ENCODE data around the gene NANOS2. TPM values are rescaled to one million over a fixed set of nuclear protein-coding genes. Genes with fewer than 3 reads are reported as not detected.

Gene NANOS2
- total RNA-seq, result not detected

DNA sequence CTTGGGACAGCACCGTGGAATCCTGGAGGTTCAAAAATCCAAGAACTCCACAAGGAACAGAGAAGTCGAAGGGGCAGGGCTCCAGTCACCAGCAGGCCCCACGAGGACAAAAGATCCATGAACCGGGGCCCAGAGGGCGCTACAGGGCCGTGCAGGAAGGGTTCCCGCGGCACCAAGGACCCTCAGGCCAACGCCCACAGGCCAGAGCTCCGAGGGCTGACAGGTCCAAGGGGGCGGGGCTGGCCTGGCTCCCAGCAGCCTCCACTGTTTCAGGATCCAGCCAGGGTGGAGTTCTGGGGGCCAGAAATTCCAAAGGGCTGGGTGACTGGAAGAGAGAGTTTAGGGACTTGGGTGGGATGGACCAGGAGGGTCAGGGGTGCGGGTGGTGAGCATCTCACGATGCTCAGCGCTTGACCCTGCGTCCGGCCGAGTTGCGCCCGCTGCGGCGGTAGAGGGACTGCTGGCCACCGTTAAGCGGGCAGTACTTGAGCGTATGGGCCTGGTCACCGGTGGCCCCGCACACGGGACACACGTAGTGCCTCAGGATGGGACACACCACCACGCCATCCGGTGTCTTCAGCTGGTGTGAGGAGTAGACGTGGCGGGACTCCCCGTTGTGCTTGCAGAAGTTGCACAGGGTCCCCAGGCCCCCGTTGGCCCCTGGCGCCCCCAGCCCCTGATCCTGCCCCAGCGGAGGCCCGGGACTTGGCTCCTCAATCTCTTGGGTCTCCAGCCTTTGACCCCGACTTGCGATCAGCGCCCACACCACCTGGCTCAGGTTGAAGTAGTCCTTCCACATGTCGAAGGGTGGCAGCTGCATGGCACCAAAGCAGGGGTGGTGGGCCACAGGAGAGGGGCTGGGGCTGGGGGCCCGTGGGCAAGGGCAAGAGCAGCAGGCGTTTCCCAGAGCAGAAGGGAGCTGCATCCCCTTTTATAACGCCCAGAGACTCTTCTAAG lies at the start of gene NANOS2:
Gene NANOS2, minus strand, starts transcription at position 905 of the 957 bp plus-strand sequence. Its CDS starts 85 bp downstream, at position 820.
- no peaks in the 10 kb centered on the region for H3K36me3 ChIP-seq
- TF ChIP-seq, protein P1, sequence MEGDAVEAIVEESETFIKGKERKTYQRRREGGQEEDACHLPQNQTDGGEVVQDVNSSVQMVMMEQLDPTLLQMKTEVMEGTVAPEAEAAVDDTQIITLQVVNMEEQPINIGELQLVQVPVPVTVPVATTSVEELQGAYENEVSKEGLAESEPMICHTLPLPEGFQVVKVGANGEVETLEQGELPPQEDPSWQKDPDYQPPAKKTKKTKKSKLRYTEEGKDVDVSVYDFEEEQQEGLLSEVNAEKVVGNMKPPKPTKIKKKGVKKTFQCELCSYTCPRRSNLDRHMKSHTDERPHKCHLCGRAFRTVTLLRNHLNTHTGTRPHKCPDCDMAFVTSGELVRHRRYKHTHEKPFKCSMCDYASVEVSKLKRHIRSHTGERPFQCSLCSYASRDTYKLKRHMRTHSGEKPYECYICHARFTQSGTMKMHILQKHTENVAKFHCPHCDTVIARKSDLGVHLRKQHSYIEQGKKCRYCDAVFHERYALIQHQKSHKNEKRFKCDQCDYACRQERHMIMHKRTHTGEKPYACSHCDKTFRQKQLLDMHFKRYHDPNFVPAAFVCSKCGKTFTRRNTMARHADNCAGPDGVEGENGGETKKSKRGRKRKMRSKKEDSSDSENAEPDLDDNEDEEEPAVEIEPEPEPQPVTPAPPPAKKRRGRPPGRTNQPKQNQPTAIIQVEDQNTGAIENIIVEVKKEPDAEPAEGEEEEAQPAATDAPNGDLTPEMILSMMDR (IDR thresholded peaks at IDR 0.05), result no peak
- H3K27ac ChIP-seq, result no peak within 1 kb of the TSS
- no peak within 1 kb of the TSS for H3K9ac ChIP-seq (ENCODE audit: low read depth in 2 of 2, low read length in 2 of 2)
- no peaks in the 10 kb centered on the region for H3K4me1 ChIP-seq
- no peak within 1 kb of the TSS for H3K4me3 ChIP-seq
- intact Hi-C loops (cut with DNase I), result no loop called here
- no peak for DNase-seq
- H3K9me3 ChIP-seq, result no peaks in the 10 kb centered on the region
- no peaks in the 10 kb centered on the region for H3K27me3 ChIP-seq

DNA sequence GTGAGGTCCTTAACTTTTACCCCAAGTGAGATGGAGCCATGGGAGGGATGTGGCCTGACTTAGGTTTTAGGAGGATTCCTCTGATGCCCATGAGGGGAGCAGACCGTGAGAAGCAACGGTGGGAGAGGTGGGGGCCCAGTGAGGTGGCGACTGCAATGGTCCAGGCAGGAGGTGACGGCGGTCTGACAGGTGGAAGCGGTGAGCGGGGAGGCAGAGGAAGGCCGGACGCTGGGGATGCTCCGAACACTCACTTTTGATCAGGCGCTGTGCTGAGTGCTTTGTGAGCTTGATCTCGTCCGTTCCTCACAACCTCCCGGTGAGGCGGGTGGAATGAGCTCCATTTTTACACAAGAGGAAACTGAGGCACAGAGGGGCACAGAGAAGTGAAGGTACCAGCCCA lies 47.4 kb upstream of the NANOS2 start:
- TF ChIP-seq, protein P1 (IDR thresholded peaks at IDR 0.05), result no peak
- DNase-seq, result no peak
- intact Hi-C loops (cut with DNase I), result no loop called here
- H3K9ac ChIP-seq (ENCODE audit: low read depth in 2 of 2, low read length in 2 of 2), result no peak overlapping the region
- H3K9me3 ChIP-seq, result no peaks in the 10 kb centered on the region
- no peaks in the 10 kb centered on the region for H3K36me3 ChIP-seq
- H3K27me3 ChIP-seq, result no peaks in the 10 kb centered on the region
- H3K4me1 ChIP-seq, result no peaks in the 10 kb centered on the region
- H3K27ac ChIP-seq, result no peak overlapping the region
- no peak overlapping the region for H3K4me3 ChIP-seq

DNA sequence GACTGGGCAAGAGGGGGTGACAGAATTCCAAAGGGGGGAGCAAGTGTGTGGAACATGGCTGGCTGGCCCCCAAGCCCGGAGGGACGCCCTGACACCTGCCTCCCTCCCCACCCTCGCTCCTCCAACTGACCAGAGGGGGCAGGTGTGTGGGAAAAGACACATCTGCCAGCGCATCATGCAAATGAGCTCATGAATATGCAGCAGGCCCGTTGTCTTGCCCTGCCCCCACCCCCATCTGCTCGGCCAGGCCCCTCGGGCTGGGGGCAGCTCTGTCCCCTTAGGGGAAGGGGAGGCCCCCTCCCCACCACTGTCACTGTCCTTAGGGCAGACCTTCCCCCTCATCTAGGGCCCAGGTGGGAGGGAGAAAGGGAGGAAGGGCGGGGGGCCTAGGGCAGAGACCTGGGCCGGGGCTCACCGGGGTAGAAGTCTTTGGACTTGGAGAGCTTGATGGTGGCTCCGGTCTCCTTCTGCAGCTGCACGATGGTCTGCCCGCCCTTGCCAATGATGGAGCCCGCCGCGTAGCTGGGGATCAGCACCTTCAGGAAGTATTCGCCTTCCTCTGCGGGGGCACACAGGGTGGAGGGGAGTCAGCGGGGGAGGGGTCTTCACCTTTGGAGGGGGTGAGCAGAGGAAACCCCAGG lies 46.1 kb upstream of the NANOS2 start:
- Histone ChIP-seq H3K9me3 (no peaks in the 10 kb centered on the region), H3K9ac (ENCODE audit: low read depth in 2 of 2, low read length in 2 of 2) (no peak overlapping the region), H3K27ac (no peak overlapping the region), H3K36me3 (no peaks in the 10 kb centered on the region), H3K4me1 (no peaks in the 10 kb centered on the region), H3K27me3 (no peaks in the 10 kb centered on the region), H3K4me3 (no peak overlapping the region)
- intact Hi-C loops (cut with DNase I), result no loop called here
- no peak for DNase-seq
- TF ChIP-seq, protein P1 (IDR thresholded peaks at IDR 0.05), result no peak

DNA sequence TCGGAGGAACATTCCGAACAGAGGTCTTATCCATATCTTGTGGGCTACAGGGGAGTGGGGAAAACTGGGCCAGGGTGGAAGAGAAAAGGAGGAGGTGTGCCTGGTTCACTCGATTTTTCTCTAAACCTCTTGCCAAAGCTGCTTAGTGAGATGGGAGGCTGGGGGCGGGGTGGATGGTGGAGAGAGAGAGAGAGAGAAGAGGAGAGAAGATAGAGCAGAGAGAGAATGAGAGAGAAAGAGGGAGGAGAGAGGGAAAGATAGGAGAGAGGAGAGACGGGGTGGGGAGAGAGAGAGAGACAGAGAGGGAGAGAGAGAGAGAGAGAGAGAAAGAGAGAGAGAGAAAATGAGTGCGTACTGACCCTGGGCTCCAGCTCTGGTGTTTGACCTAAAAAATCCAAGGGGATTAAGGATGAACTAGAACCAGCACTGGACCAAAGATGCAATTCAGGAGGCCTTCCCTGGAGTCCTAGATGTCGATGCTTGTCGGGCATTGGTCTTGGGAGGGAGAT lies 45.0 kb upstream of the NANOS2 start:
- DNase-seq, result no peak
- no peaks in the 10 kb centered on the region for H3K4me1 ChIP-seq
- H3K4me3 ChIP-seq, result no peak overlapping the region
- intact Hi-C loops (cut with DNase I), result no loop called here
- TF ChIP-seq, protein P1 (IDR thresholded peaks at IDR 0.05), result no peak
- H3K27me3 ChIP-seq, result no peaks in the 10 kb centered on the region
- no peak overlapping the region for H3K27ac ChIP-seq
- H3K36me3 ChIP-seq, result no peaks in the 10 kb centered on the region
- H3K9ac ChIP-seq (ENCODE audit: low read depth in 2 of 2, low read length in 2 of 2), result no peak overlapping the region
- H3K9me3 ChIP-seq, result no peaks in the 10 kb centered on the region

DNA sequence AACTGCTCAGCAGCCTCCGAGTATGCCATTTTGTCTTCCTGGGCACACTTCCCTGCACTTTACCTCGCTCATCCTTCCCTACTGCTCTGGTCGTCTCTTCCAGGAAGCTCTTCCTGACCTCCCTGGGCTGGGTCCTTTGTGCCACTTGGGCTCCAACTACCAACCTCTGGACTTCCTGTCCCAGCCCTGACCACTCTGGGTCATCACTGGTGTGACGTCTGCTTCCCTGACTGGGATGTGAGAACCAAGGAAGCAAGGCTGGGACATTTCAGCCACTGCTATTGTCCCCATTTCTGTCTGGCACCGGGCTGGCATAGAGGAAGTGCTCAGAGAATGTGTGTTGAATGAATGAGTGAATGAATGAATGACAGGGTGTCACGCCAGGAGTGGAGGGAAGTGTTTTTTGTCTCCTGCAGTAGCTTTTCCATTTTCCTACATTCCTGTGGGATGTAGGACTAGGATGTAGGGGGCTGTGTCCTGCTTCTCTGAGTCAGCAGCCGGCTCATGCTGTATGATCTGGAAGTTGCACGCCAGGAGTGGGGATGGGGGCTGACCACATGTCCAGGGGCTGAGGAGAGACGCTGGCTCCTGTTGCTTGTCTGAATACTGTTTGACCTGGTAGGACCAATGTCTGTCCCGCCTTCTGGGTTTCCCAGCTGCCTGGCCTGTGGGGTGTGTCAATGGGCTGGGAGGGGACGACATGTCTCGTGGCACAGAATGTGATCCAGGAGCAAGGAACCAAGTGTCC lies 44.4 kb upstream of the NANOS2 start:
- no peaks in the 10 kb centered on the region for H3K27me3 ChIP-seq
- TF ChIP-seq, protein P1 (IDR thresholded peaks at IDR 0.05), result no peak
- no peaks in the 10 kb centered on the region for H3K4me1 ChIP-seq
- H3K36me3 ChIP-seq, result no peaks in the 10 kb centered on the region
- intact Hi-C loops (cut with DNase I), result no loop called here
- no peak overlapping the region for H3K27ac ChIP-seq
- no peak overlapping the region for H3K9ac ChIP-seq (ENCODE audit: low read depth in 2 of 2, low read length in 2 of 2)
- H3K4me3 ChIP-seq, result no peak overlapping the region
- no peaks in the 10 kb centered on the region for H3K9me3 ChIP-seq
- no peak for DNase-seq

Data from colonic mucosa (tissue), 4 donors.